WTC11 (cell line): ENCODE data around the gene ISL1.

Source experiments
- AR ChIP-seq: fragments of 250-450 bp; sonication (Bioruptor Pico); IDR thresholded peaks from 2 replicates; pipeline ENCODE4 v1.9.0; 2021; ENCODE audit warnings: mild to moderate bottlenecking
- GABPB1 ChIP-seq: sonication (generic); formaldehyde crosslinking; IDR thresholded peaks from 2 replicates; pipeline ENCODE4 v1.8.1; 2023; ENCODE audit warnings: mild to moderate bottlenecking, missing genetic modification reagents
- IRF2 ChIP-seq: sonication (generic); formaldehyde crosslinking; IDR thresholded peaks from 2 replicates; pipeline ENCODE4 v1.8.0; 2022; ENCODE audit warnings: low read depth, missing genetic modification reagents, borderline replicate concordance
- JUN ChIP-seq: sonication (generic); formaldehyde crosslinking; IDR thresholded peaks from 2 replicates; pipeline ENCODE4 v1.8.0; 2023; ENCODE audit warnings: mild to moderate bottlenecking, missing genetic modification reagents
- NFYB ChIP-seq: sonication (generic); formaldehyde crosslinking; conservative IDR thresholded peaks from 2 replicates; pipeline ENCODE4 v1.8.0; 2022; ENCODE audit warnings: low read depth, missing genetic modification reagents
- SP1 ChIP-seq: sonication (generic); formaldehyde crosslinking; conservative IDR thresholded peaks from 2 replicates; pipeline ENCODE4 v1.8.1; 2022; ENCODE audit warnings: missing genetic modification reagents
- TCF7 ChIP-seq: sonication (generic); formaldehyde crosslinking; IDR thresholded peaks from 2 replicates; pipeline ENCODE4 v1.8.0; 2022; ENCODE audit warnings: mild to moderate bottlenecking, low read depth, missing genetic modification reagents, moderate library complexity
- ZNF281 ChIP-seq: sonication (generic); formaldehyde crosslinking; IDR thresholded peaks from 2 replicates; pipeline ENCODE4 v1.8.0; 2023; ENCODE audit warnings: mild to moderate bottlenecking, missing genetic modification reagents
- TF ChIP-seq, protein P1 (sequence below): fragments of 200-600 bp; IDR thresholded peaks from 2 replicates; pipeline ENCODE4 v1.8.0; 2022; ENCODE audit warnings: antibody characterized with exemption
- TF ChIP-seq, protein P2 (sequence below): sonication (generic); formaldehyde crosslinking; IDR thresholded peaks from 2 replicates; pipeline ENCODE4 v1.8.0; 2023; ENCODE audit warnings: missing genetic modification reagents

GRCh38 chr5:51398875-51399642, 15.8 kb downstream of the ISL1 start:
- TF ChIP-seq, protein P1, sequence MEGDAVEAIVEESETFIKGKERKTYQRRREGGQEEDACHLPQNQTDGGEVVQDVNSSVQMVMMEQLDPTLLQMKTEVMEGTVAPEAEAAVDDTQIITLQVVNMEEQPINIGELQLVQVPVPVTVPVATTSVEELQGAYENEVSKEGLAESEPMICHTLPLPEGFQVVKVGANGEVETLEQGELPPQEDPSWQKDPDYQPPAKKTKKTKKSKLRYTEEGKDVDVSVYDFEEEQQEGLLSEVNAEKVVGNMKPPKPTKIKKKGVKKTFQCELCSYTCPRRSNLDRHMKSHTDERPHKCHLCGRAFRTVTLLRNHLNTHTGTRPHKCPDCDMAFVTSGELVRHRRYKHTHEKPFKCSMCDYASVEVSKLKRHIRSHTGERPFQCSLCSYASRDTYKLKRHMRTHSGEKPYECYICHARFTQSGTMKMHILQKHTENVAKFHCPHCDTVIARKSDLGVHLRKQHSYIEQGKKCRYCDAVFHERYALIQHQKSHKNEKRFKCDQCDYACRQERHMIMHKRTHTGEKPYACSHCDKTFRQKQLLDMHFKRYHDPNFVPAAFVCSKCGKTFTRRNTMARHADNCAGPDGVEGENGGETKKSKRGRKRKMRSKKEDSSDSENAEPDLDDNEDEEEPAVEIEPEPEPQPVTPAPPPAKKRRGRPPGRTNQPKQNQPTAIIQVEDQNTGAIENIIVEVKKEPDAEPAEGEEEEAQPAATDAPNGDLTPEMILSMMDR = no peak
- TF ChIP-seq NFYB (no peak), JUN (no peak), IRF2 (CRISPR knock-in tag) (no peak), ZNF281 (CRISPR knock-in tag) (no peak), GABPB1 (no peak), TCF7 (CRISPR knock-in tag) (no peak), SP1 (CRISPR knock-in tag) (no peak), AR (CRISPR knock-in tag) (no peak)
- TF ChIP-seq, protein P2, sequence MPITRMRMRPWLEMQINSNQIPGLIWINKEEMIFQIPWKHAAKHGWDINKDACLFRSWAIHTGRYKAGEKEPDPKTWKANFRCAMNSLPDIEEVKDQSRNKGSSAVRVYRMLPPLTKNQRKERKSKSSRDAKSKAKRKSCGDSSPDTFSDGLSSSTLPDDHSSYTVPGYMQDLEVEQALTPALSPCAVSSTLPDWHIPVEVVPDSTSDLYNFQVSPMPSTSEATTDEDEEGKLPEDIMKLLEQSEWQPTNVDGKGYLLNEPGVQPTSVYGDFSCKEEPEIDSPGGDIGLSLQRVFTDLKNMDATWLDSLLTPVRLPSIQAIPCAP (CRISPR knock-in tag) = no peak
